DMS 273 (cell line): Measurements from ENCODE around the gene ANKRD49.
"Not testable (repeated sequence)": the region's sequence is repeated elsewhere in the genome, so short reads cannot be mapped to it uniquely, and the experiment has no call there.

Experiments used
- DNase-seq: peaks from one replicate; lab custom pipeline; 2025; ENCODE audit not compliant: unreplicated experiment; lab: John Stamatoyannopoulos, UW

The ANKRD49 gene

GRCh38 chr11:94506513-94506912 lies 12.7 kb downstream of the ANKRD49 start:
- not testable (repeated sequence) for DNase-seq

DNA sequence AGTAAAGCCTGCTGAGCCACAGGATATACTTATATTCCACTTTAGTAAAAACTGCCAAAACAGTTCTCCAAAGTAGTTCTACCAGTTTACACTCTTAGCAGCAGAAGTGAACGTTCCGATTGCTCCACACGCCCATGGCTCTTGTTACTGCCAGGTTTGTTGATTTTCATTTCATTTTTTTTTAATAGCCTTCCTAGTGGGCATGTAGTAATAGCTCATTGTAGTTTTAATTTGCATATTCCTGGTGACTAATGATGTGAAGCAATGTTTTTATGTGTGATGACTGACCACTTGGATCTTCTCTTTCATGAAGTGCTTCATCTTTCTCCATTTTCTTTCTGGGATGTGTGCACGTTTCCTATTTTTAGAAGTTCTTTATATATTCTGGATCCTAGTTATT lies 13.7 kb downstream of the ANKRD49 start:
- no peak for DNase-seq

GRCh38 chr11:94511932-94512781 lies 18.4 kb downstream of the ANKRD49 start, which contains the start of gene C11orf97:
C11orf97 (plus strand) TSS chr11:94512461; CDS start chr11:94512529, 68 bp downstream.
- peak; percentile 56 for DNase-seq

- DNase-seq, result peak; percentile 35
Observed at GRCh38 chr11:94513091-94513490, 19.3 kb downstream of the ANKRD49 start.

- DNase-seq, result no peak
Observed at GRCh38 chr11:94515398-94515797, 21.6 kb downstream of the ANKRD49 start.

GRCh38 chr11:94516725-94517124 lies 22.9 kb downstream of the ANKRD49 start:
- no peak for DNase-seq

DNA sequence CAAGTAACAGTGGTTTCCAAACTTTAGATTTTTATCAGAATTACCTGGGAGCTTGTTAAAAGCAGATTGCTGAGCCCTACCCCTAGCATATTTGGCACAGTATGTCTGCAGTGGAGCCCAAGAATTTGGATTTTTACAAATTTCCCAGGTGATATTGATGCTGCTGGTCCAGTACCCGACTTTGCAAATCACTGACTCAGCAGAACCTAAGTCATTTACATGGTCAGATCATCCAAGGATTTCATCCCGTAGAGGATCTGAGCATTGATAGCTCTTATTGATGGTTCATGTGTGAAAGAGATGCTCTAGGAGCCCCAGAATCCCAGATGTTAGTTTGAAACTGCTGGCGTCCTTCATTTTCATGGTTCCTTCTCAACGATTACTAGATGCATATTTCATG lies 24.5 kb downstream of the ANKRD49 start:
- no peak for DNase-seq

DNA sequence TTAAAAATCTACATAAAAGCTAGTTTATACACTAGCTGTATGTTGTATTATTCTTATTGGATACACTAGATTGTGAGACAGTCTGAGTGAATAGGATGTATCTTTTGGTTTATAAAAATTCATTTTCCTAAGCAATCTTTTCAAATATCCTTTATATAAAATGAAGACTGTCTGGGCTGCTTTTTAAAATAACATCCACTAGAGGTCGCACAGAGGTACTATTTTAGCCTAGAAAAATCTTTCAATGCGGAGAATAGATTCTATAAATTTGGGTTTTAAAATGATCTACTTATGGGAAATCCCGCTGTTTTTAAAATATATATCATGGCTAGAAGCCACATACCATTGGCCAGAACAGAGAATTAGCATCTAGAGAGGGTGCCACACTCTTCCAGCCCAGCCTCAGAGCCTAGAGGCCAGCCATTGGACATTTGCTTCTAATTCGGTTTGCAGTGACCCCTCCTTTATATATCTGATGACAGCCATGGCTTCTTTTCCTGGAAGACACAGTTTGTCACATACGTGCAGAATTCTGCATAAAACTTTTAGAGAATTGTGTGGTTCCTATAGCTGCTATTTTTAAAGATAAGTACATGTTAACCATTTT lies 25.8 kb downstream of the ANKRD49 start:
- DNase-seq, result peak; percentile 52

GRCh38 chr11:94521684-94522083 lies 27.9 kb downstream of the ANKRD49 start:
- DNase-seq, result peak; percentile 6

DNA sequence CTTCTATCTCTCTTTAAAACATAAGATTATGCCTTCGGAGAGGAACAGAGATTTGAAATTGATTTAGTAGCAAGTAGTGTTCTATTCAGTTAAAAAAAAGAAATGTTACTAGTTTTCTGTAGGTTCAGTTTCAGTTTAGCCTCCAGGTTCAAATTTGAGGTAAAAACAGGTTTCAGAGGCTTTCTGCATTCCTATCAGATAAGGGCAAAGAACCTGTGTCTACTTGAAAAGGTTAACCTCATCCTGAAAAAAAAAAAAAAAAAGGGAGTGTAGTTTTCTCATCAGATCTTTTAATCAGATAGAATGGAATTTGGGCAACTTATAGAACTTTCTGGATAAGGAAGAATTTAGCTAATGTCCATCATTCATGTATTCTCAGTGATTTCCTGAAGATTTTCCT lies 30.6 kb downstream of the ANKRD49 start:
- DNase-seq, result no peak

GRCh38 chr11:94525546-94526324 lies 32.0 kb downstream of the ANKRD49 start:
- peak; percentile 81 for DNase-seq

GRCh38 chr11:94526645-94527438 lies 33.1 kb downstream of the ANKRD49 start:
- peak; percentile 3 for DNase-seq

DNA sequence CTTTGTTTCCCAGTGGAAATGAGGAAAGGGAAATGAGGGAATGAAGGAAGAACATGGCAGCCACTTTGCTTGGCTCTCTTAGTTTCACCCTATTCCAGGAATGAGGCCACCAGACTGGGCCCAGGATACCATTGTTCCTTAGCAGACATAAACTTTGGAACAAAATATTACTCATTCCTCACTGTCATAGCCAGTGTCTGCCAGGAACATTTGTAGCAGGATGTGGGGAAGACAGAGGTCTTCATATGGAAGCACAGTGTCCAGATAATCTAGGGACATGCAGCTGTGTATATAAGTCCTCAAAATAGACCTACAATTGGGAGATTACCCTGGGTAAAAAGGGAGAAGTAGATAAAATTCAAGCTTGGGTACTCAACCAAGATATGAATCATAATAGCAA lies 34.8 kb downstream of the ANKRD49 start:
- DNase-seq, result no peak

DNA sequence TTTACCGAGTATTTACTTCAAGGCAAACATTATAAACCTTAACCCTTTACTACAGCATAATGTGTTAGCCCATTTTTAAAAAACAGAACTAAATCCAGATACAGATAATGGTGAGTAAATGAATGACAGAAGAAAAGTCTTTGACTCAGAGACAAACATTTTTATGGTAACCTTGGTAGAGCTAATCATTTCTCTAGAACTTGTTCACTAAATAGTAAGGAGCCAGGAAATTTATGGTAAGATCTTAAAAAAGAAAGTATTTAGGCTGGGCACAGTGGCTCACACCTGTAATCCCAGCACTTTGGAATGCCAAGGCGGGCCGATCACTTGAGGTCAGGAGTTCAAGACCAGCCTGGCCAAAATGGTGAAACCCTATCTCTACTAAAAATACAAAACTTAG lies 38.4 kb downstream of the ANKRD49 start:
- DNase-seq, result no peak

DNA sequence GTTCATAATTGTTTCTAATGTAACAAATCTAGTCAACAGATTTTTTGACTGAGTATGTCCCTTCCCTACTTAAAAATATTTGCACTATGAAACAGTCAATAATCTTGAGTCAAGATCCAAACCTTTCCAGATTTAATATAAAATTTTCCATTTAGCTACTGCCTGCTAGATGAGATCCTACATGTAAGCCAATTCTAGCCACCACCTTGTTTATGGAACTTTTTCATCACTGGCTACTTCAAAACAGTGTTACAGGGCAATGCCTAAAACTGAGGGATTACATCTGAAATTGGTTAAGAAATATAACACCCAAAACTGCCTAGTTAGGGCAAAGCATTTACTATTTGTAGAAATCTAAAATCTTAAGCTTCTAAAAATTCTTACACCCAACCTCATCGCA lies 39.4 kb downstream of the ANKRD49 start:
- DNase-seq, result no peak

- DNase-seq, result no peak
Observed at GRCh38 chr11:94533696-94534630, 40.2 kb downstream of the ANKRD49 start.

DNA sequence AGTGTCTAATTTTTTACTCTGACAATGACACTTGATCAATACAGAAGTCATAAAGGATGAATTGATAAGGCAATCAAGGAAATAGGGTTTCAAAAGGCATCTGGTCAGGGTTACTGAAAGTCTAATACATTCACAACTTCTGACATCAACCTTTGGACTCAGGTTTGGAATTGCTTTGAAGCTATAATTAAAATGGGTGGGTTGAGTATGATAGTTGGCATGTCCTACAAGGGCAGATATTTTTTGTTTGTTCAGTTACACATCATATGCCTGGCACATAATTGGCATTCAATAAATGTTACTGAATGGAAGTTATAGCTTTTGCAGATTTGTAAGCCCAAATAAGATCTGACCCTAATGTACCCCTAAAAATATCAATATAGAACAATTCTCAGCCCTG lies 42.6 kb downstream of the ANKRD49 start:
- DNase-seq, result no peak

DNA sequence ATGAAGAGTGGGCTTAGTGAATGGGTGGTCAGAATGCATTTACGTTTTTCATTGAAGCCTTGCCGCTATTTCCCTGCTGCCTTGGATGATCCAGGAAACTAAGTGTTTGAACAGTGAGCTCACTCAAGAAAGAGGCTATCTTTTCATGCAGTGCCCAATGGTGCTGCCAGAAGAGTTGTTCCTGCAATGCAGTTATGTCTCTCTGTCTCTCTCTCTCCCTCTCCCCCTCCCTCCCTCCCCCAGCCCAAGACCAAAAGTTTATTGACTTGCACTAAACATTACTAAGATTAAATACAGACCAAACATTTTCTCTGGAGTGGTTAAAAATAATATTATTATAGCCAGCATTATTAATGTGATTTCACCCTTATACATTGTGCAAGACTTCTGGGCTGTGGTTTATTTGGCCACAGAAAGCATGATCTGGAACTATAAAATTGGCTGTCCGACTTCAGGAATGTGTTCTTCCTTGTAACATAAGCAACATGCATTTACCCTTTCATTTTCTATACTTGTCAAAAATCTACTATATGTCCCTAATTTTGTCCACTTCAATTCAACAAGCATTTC lies 43.3 kb downstream of the ANKRD49 start:
- DNase-seq, result no peak

DNA sequence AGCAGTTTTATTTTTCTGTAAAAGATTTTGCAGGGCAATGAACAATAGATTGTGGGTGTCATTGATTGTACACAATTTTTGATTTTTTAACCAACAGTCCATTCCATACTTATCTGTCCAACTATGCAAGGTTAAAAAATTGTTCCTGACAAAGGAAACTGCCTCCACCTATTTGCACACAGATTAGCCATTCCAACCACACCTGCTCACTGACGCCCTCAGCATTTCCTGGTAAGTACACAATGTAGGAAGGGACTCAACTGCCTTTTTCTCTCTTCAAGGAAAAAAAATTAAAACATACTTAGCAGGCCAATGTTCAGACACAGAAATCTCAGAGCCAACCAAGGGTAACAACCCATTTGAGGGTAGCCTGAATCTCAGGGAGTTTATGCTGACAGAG lies 45.6 kb downstream of the ANKRD49 start:
- no peak for DNase-seq
